Astrocyte of the cerebellum (primary cell): ENCODE data around the gene ZNF653.
"Not testable (repeated sequence)": the region's sequence is repeated elsewhere in the genome, so short reads cannot be mapped to it uniquely, and the experiment has no call there.

ENCODE experiments used
- DNase-seq: peaks from one replicate; pipeline ENCODE4 v3.0.0-alpha.2; 2011; ENCODE audit warnings: low read depth
- H3K4me3 ChIP-seq: 2 replicates; pipeline ENCODE4 v1.5.1; 2011; ENCODE audit warnings: mild to moderate bottlenecking, low read depth, low read length, moderate library complexity
- CTCF ChIP-seq: IDR thresholded peaks from 2 replicates; pipeline ENCODE4 v1.5.1; 2012; ENCODE audit warnings: low read length, low read depth, moderate library complexity, mild to moderate bottlenecking; ENCODE audit errors: missing control alignments
- in situ Hi-C: cut with HindIII; loops from 2 replicates; pipeline ENCODE4 v1.10.0; 2017; ENCODE audit warnings: low sequenced_read_pairs

Gene ZNF653

GRCh38 chr19:11445141-11445540 lies 60.5 kb downstream of the ZNF653 start:
- in situ Hi-C loops, result no loop called here
- DNase-seq, result no peak
- no peak overlapping the region for H3K4me3 ChIP-seq
- TF ChIP-seq CTCF, result no peak

GRCh38 chr19:11444059-11444458 lies 61.6 kb downstream of the ZNF653 start:
- DNase-seq, result no peak
- no peak for TF ChIP-seq CTCF
- in situ Hi-C loops, result no loop called here
- no peak overlapping the region for H3K4me3 ChIP-seq

- in situ Hi-C loops, result no loop called here
- TF ChIP-seq CTCF, result no peak
- DNase-seq, result no peak
- H3K4me3 ChIP-seq, result no peak overlapping the region
Measured at GRCh38 chr19:11437955-11438354, 67.7 kb downstream of the ZNF653 start.

GRCh38 chr19:11435833-11436313 lies 69.8 kb downstream of the ZNF653 start:
- in situ Hi-C loops, result no loop called here
- no peak for TF ChIP-seq CTCF
- peak overlapping the region; percentile 68 for H3K4me3 ChIP-seq
- DNase-seq, result no peak

- peak within 1 kb of the TSS; percentile 68 for H3K4me3 ChIP-seq
- peak; percentile 88 for TF ChIP-seq CTCF
- in situ Hi-C loops, result no loop called here
- DNase-seq, result peak; percentile 99
Measured at GRCh38 chr19:11435057-11435832, 70.4 kb downstream of the ZNF653 start, which contains the start of the genes ODAD3 and PRKCSH. Gene ODAD3 (minus strand): TSS chr19:11435121. CDS start chr19:11435016, 105 bp downstream. Gene PRKCSH (plus strand): TSS chr19:11435635. CDS start chr19:11436118, 483 bp downstream.

GRCh38 chr19:11434703-11435056 lies 71.0 kb downstream of the ZNF653 start:
- in situ Hi-C loops, result no loop called here
- TF ChIP-seq CTCF, result no peak
- peak overlapping the region; percentile 68 for H3K4me3 ChIP-seq
- no peak for DNase-seq

GRCh38 chr19:11433526-11433925 lies 72.1 kb downstream of the ZNF653 start:
- DNase-seq, in situ Hi-C loops: not testable (repeated sequence)

More at GRCh38 chr19:11433526-11433925, 72.1 kb downstream of the ZNF653 start:
- not testable (repeated sequence) for H3K4me3 ChIP-seq
